ENCODE results near the gene ZDHHC6. TPM values are rescaled to one million over a fixed set of nuclear protein-coding genes. Genes with fewer than 3 reads are reported as not detected.
"Not testable (repeated sequence)": the region's sequence is repeated elsewhere in the genome, so short reads cannot be mapped to it uniquely, and the experiment has no call there.

ZDHHC6 gene
- total RNA-seq, 4 donors from 2014 or later = 20.2 to 44.1 (median 31.8) TPM

DNA sequence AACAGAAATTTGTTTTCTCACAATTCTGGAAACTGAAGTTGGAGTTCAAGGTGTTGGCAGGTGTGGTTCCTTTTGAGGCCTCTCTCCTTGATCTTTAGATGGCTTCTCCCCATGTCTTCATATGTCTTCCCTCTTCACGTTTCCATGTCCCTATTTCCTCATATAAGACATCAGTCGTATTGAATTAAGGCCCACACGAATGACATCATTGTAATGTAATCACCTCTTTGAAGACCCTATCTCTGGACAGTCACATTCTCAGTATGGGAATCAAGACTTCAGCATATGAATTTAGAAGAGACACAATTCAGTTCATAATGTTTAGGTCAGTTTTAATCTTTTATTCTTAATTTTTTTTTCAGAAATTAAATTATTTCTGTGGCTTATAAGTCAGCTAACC lies 20.1 kb upstream of the ZDHHC6 start:
- TF ChIP-seq POLR2A (IDR thresholded peaks at IDR 0.05) (no peak), EP300 (IDR thresholded peaks at IDR 0.05) (no peak)
- TF ChIP-seq, protein P1, sequence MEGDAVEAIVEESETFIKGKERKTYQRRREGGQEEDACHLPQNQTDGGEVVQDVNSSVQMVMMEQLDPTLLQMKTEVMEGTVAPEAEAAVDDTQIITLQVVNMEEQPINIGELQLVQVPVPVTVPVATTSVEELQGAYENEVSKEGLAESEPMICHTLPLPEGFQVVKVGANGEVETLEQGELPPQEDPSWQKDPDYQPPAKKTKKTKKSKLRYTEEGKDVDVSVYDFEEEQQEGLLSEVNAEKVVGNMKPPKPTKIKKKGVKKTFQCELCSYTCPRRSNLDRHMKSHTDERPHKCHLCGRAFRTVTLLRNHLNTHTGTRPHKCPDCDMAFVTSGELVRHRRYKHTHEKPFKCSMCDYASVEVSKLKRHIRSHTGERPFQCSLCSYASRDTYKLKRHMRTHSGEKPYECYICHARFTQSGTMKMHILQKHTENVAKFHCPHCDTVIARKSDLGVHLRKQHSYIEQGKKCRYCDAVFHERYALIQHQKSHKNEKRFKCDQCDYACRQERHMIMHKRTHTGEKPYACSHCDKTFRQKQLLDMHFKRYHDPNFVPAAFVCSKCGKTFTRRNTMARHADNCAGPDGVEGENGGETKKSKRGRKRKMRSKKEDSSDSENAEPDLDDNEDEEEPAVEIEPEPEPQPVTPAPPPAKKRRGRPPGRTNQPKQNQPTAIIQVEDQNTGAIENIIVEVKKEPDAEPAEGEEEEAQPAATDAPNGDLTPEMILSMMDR (IDR thresholded peaks at IDR 0.05) = no peak
- Histone ChIP-seq H3K4me1 (peaks cover 0 to 9% (median 0%) of the 10 kb centered on the region in 4 donors), H3K27me3 (no peaks in the 10 kb centered on the region), H3K4me3 (no peak overlapping the region), H3K9me3 (no peaks in the 10 kb centered on the region), H3K27ac (no peak overlapping the region), H3K36me3 (peaks cover 0 to 48% (median 4%) of the 10 kb centered on the region in 3 donors)
- DNase-seq (ENCODE audit: low spot score in 2 of 2) = no peak
- WGBS, 2 donors = 88 to 92% methylated on average over 3 of the region's 3 CpGs

DNA sequence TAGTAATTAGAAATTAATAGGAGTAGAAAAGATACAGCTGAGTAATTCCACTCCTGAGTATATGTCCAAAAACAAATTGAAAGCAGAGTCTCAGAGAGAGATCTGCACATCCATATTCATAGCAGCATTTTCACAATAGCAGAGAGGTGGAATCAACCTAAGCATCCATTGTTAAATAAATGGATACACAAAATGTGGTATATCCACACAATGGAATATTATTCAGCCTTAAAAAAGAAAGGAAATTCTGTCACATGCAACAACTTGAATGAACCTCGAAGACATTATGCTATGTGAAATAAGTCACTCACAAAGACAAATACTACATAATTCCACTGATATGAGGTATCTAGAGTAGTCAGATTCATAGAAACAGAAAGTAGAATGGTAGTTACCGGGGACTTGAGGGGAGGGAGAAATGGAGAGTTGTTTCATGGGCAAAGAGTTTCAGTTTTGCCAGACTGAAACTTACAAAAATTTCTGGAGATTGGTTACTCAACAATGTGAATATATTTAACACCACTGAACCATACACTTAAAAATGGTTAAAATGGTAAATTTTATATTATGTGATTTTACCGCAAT lies 18.7 kb upstream of the ZDHHC6 start:
- no peak overlapping the region for H3K27ac ChIP-seq
- no peaks in the 10 kb centered on the region for H3K4me1 ChIP-seq
- no peak for TF ChIP-seq EP300 (IDR thresholded peaks at IDR 0.05)
- TF ChIP-seq, protein P1 (IDR thresholded peaks at IDR 0.05) = no peak
- no peak for TF ChIP-seq POLR2A (IDR thresholded peaks at IDR 0.05)
- H3K36me3 ChIP-seq = peaks cover 0 to 59% (median 4%) of the 10 kb centered on the region in 3 donors
- no peaks in the 10 kb centered on the region for H3K9me3 ChIP-seq
- H3K27me3 ChIP-seq = no peaks in the 10 kb centered on the region
- H3K4me3 ChIP-seq = no peak overlapping the region
- WGBS, 2 donors = 95 to 97% methylated on average over 3 of the region's 3 CpGs
- no peak for DNase-seq (ENCODE audit: low spot score in 2 of 2)

DNA sequence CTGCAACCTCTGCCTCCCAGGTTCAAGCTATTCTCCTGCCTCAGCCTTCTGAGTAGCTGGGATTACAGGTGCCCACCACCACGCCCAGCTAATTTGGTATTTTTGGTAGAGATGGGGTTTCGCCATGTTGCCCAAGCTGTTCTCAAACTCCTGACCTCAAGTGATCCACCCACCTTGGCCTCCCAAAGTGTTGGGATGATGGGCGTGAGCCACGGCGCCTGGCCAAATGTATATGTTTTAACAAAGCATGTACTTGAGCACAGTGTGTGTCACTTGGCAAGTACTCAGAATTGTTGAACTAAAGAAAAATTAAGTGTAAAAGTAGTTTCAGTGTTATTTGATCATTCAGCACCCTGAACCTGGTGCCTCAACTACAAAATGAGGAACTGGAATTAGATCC lies 17.4 kb upstream of the ZDHHC6 start:
- not testable (repeated sequence) for H3K27me3 ChIP-seq; H3K4me1 ChIP-seq; H3K4me3 ChIP-seq; H3K9me3 ChIP-seq; DNase-seq (ENCODE audit: low spot score in 2 of 2); H3K27ac ChIP-seq
- peaks cover 0 to 59% (median 4%) of the 10 kb centered on the region in 3 donors for H3K36me3 ChIP-seq
- 95 to 97% methylated on average over 5 of the region's 5 CpGs for WGBS, 2 donors

DNA sequence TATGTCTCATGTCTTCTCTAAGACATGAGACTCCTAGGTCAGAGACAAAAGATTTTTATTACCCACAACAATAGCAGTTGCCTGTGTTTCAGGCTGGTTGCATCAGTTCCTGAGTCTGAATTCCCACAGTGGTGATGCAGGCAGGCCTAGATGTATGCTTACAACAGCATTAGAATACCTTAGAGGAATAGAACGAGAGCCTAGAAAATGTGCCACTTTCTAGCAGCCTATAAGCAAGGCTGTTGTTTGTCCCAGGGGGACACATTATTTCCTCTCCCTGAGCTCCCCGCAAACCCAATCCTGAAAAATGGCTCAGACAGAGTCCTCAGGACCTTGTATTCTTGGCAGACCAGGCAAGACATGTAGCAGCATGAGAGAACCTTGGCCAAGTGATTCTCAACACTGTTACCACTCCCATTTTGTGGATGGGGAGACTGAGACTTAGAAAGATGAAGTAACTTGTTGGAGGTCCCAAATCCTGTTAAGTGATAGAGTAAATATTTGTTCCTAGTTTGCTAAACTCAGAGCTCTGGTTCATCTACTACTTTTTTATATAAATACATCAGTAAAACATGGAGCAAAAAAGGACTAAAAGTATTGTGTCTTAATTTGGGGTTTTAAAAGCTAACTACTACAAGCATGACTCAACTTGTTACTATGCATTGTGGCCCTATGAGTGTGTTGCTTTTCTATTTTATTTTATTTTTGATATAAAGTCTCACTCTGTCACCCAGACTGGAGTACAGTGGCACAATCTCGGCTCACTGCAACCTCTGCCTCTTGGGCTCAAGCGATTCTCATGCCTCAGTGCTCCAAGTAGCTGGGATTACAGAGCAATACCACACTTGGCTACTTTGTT lies 14.5 kb upstream of the ZDHHC6 start:
- DNase-seq (ENCODE audit: low spot score in 2 of 2) = no peak
- Histone ChIP-seq H3K36me3 (peaks cover 0 to 44% (median 4%) of the 10 kb centered on the region in 3 donors), H3K27me3 (no peaks in the 10 kb centered on the region), H3K4me3 (no peak overlapping the region), H3K27ac (no peak overlapping the region), H3K4me1 (no peaks in the 10 kb centered on the region), H3K9me3 (no peaks in the 10 kb centered on the region)
- TF ChIP-seq EP300 (IDR thresholded peaks at IDR 0.05) (no peak), POLR2A (IDR thresholded peaks at IDR 0.05) (no peak)
- TF ChIP-seq, protein P1 (IDR thresholded peaks at IDR 0.05) = no peak
- WGBS, 2 donors = 91 to 94% methylated on average over 4 of the region's 4 CpGs

DNA sequence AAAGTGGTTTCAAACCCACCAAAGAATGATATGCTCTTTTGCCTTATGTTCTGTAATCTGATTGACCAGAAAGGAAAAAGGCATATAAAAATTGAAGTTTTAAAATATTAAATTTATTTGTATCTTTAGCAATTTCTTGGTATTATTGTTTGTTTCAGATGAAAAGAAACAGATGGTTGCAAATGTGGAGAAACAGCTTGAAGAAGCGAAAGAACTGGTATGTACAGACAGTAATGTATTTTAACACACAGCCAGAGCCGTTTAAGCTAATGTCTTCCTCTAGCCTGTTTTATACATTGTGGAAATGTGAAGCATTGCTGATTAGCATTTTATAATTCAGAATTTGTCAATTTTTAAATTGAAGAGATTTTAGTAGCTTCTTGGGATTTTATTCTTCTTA lies 13.7 kb upstream of the ZDHHC6 start:
- WGBS, 2 donors = 93% methylated on average over 2 of the region's 2 CpGs
- no peak overlapping the region for H3K4me3 ChIP-seq
- TF ChIP-seq EP300 (IDR thresholded peaks at IDR 0.05) (no peak), POLR2A (IDR thresholded peaks at IDR 0.05) (no peak)
- TF ChIP-seq, protein P1 (IDR thresholded peaks at IDR 0.05) = no peak
- H3K9me3 ChIP-seq = no peaks in the 10 kb centered on the region
- peaks cover 0 to 36% (median 2%) of the 10 kb centered on the region in 3 donors for H3K36me3 ChIP-seq
- H3K27me3 ChIP-seq = no peaks in the 10 kb centered on the region
- H3K27ac ChIP-seq = no peak overlapping the region
- H3K4me1 ChIP-seq = no peaks in the 10 kb centered on the region
- DNase-seq (ENCODE audit: low spot score in 2 of 2) = no peak

All from tibial nerve (tissue), 4 donors.